Suprapubic skin (tissue), 4 donors: ENCODE results near the gene CCM2L. TPM values are rescaled to one million over a fixed set of nuclear protein-coding genes. Genes with fewer than 3 reads are reported as not detected.

Experiments
- DNase-seq, 2 donors: peaks; one replicate each; pipeline ENCODE4 v3.0.0-alpha.2; 2019; ENCODE audit warnings: low spot score in 2 of 2
- H3K27ac ChIP-seq: fragments of 200-600 bp; sonication (generic); one replicate; pipeline ENCODE4 v1.5.1; 2019
- H3K27me3 ChIP-seq: fragments of 200-600 bp; sonication (generic); one replicate; pipeline ENCODE4 v1.5.1; 2019
- H3K36me3 ChIP-seq: fragments of 200-600 bp; sonication (generic); one replicate; pipeline ENCODE4 v1.5.1; 2019
- H3K4me1 ChIP-seq: fragments of 200-600 bp; sonication (generic); one replicate; pipeline ENCODE4 v1.5.1; 2019
- H3K4me3 ChIP-seq: fragments of 200-600 bp; sonication (generic); one replicate; pipeline ENCODE4 v1.5.1; 2019; ENCODE audit warnings: mild to moderate bottlenecking
- H3K9me3 ChIP-seq: fragments of 200-600 bp; sonication (generic); one replicate; pipeline ENCODE4 v1.5.1; 2019
- EP300 ChIP-seq: sonication (generic); formaldehyde crosslinking; IDR thresholded peaks from one replicate; pipeline ENCODE4 v1.6.1; 2017; ENCODE audit warnings: antibody characterized with exemption
- POLR2A ChIP-seq, 2 donors: fragments of 450-650 bp; IDR thresholded peaks; one replicate each; pipeline ENCODE4 v1.6.1; 2017; ENCODE audit warnings: antibody characterized with exemption in 2 of 2, mild to moderate bottlenecking in 2 of 2, moderate library complexity in 2 of 2
- POLR2AphosphoS5 ChIP-seq, 3 donors: sonication (generic); formaldehyde crosslinking; IDR thresholded peaks; one replicate each; pipeline ENCODE4 v1.6.1; 2017; ENCODE audit warnings: antibody characterized with exemption in 3 of 3
- WGBS: methylation state at CpG from one replicate; pipeline ENCODE4 v1.1.5; 2018; 5-methylcytosine and 5-hydroxymethylcytosine counted together
- total RNA-seq, 4 donors: library from RNA; depleted of rRNA; stranded (reverse); fragments of >200 nt; gene quantifications; one replicate each; pipeline ENCODE4 v1.1.0, GENCODE V29; 2016
- TF ChIP-seq, protein P1 (sequence below), 2 donors: fragments of 200-600 bp in 1 of 2; fragments of 450-650 bp in 1 of 2; sonication (generic) in 1 of 2; IDR thresholded peaks; one replicate each; pipeline ENCODE4 v1.5.1; 2016 to 2019; ENCODE audit warnings: antibody characterized with exemption in 2 of 2, mild to moderate bottlenecking in 1 of 2, moderate library complexity in 1 of 2

The CCM2L gene
- total RNA-seq, 4 donors from 2014 or later, result 0.62 to 3.4 (median 1.4) TPM

DNA sequence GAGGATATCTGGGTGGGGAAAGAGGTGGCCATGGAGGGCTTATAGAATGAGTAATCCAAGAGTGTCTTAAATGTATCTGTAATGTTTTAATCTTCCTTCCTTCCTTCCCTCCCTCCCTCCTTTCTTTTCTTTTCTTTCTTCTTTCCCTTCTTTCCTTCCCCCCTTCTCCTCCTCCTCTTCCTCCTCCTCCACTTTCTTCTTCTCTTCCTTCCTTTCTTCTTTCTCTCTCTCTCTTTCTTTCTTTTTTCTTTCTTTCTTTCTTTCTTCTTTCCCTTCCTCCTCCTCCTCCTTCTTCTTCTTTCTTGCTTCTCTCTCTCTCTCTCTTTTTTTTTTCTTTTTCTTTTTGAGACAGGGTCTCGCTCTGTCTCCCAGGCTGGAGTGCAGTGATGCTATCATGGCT lies 49.0 kb downstream of the CCM2L start:
- no peak overlapping the region for H3K27ac ChIP-seq
- WGBS, result 92% methylated on average over 1 of the region's 1 CpG
- no peak for DNase-seq
- H3K36me3 ChIP-seq, result no peaks in the 10 kb centered on the region
- no peaks in the 10 kb centered on the region for H3K4me1 ChIP-seq
- no peak for TF ChIP-seq EP300
- TF ChIP-seq, protein P1, sequence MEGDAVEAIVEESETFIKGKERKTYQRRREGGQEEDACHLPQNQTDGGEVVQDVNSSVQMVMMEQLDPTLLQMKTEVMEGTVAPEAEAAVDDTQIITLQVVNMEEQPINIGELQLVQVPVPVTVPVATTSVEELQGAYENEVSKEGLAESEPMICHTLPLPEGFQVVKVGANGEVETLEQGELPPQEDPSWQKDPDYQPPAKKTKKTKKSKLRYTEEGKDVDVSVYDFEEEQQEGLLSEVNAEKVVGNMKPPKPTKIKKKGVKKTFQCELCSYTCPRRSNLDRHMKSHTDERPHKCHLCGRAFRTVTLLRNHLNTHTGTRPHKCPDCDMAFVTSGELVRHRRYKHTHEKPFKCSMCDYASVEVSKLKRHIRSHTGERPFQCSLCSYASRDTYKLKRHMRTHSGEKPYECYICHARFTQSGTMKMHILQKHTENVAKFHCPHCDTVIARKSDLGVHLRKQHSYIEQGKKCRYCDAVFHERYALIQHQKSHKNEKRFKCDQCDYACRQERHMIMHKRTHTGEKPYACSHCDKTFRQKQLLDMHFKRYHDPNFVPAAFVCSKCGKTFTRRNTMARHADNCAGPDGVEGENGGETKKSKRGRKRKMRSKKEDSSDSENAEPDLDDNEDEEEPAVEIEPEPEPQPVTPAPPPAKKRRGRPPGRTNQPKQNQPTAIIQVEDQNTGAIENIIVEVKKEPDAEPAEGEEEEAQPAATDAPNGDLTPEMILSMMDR (IDR thresholded peaks at IDR 0.05), result no peak
- no peak for TF ChIP-seq POLR2A (IDR thresholded peaks at IDR 0.05)
- no peak for TF ChIP-seq POLR2AphosphoS5 (IDR thresholded peaks at IDR 0.05)
- H3K9me3 ChIP-seq, result no peaks in the 10 kb centered on the region
- peaks cover 60% of the 10 kb centered on the region for H3K27me3 ChIP-seq
- no peak overlapping the region for H3K4me3 ChIP-seq

DNA sequence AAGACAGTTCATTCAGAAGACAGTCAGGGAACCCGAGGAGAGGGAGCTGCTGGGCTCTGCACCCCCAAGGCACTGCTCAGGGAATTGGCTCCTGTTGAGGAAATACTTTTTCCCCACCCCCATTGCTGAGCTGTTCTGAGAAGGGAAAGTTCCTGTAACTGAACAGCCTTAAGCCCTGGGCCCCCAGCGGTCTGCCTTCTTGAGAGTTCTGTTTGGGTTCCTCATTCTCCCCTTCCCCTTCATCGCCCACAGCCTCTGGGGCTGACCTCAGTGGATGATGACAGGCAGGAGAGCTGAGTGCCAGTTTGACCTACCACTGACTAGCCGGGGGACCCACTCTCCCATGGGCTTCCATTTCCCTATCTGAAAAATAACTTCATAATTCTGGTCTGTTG lies 52.5 kb downstream of the CCM2L start:
- TF ChIP-seq POLR2A (IDR thresholded peaks at IDR 0.05) (no peak), EP300 (no peak), POLR2AphosphoS5 (IDR thresholded peaks at IDR 0.05) (no peak)
- TF ChIP-seq, protein P1 (IDR thresholded peaks at IDR 0.05), result no peak
- peaks cover 40% of the 10 kb centered on the region for H3K27me3 ChIP-seq
- DNase-seq, result no peak
- no peak overlapping the region for H3K27ac ChIP-seq
- H3K4me1 ChIP-seq, result no peaks in the 10 kb centered on the region
- WGBS, result 57% methylated on average over 4 of the region's 4 CpGs
- no peaks in the 10 kb centered on the region for H3K9me3 ChIP-seq
- H3K4me3 ChIP-seq, result no peak overlapping the region
- H3K36me3 ChIP-seq, result no peaks in the 10 kb centered on the region

DNA sequence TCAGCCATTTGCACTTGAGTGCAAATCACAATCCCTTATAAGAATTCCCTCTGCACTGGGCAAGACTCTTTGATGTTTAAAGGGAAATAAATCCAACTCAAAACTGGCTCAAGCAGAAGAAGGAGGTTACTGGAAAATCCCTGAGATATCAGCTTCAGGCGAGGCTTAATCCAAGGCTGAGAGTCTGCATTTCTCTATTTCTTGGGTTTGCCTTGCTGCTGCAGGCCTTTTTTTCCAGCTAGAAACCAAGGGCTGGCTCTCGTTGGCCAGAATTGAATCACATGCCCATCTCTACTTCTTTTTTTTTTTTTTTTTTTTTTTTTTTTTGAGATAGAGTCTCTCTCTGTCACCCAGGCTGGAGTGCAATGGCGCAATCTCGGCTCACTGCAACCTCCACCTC lies 53.5 kb downstream of the CCM2L start:
- H3K27ac ChIP-seq, result no peak overlapping the region
- no peak overlapping the region for H3K4me3 ChIP-seq
- peaks cover 32% of the 10 kb centered on the region for H3K27me3 ChIP-seq
- no peak for DNase-seq
- TF ChIP-seq EP300, result no peak
- TF ChIP-seq POLR2A (IDR thresholded peaks at IDR 0.05), result no peak
- TF ChIP-seq POLR2AphosphoS5 (IDR thresholded peaks at IDR 0.05), result no peak
- TF ChIP-seq, protein P1 (IDR thresholded peaks at IDR 0.05), result no peak
- WGBS, result 46% methylated on average over 4 of the region's 4 CpGs
- no peaks in the 10 kb centered on the region for H3K9me3 ChIP-seq
- no peaks in the 10 kb centered on the region for H3K4me1 ChIP-seq
- no peaks in the 10 kb centered on the region for H3K36me3 ChIP-seq

DNA sequence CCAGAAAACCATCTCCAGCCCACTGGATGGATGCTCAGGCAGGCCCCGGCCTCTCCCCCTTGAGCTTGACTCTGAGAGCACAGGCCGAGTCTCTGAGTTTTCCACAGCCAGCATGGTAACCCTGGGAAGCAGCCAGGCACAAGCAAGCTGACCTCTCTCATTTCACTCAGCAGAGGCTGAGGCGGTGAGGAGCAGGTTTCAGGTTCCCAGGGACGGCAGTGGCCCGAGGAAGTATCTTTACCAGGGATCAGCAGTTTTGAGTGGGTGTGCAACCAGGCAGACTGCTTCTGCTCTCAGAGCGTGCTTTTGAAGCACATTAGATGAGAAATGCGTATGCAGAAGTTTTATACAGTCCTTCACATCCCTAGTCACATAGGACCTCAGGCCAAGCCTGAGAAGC lies 54.4 kb downstream of the CCM2L start:
- 85% methylated on average over 7 of the region's 7 CpGs for WGBS
- Histone ChIP-seq H3K36me3 (no peaks in the 10 kb centered on the region), H3K4me3 (no peak overlapping the region), H3K4me1 (no peaks in the 10 kb centered on the region), H3K27me3 (peaks cover 28% of the 10 kb centered on the region), H3K27ac (no peak overlapping the region), H3K9me3 (no peaks in the 10 kb centered on the region)
- no peak for TF ChIP-seq POLR2A (IDR thresholded peaks at IDR 0.05)
- no peak for TF ChIP-seq POLR2AphosphoS5 (IDR thresholded peaks at IDR 0.05)
- TF ChIP-seq EP300, result no peak
- TF ChIP-seq, protein P1 (IDR thresholded peaks at IDR 0.05), result no peak
- DNase-seq, result no peak

DNA sequence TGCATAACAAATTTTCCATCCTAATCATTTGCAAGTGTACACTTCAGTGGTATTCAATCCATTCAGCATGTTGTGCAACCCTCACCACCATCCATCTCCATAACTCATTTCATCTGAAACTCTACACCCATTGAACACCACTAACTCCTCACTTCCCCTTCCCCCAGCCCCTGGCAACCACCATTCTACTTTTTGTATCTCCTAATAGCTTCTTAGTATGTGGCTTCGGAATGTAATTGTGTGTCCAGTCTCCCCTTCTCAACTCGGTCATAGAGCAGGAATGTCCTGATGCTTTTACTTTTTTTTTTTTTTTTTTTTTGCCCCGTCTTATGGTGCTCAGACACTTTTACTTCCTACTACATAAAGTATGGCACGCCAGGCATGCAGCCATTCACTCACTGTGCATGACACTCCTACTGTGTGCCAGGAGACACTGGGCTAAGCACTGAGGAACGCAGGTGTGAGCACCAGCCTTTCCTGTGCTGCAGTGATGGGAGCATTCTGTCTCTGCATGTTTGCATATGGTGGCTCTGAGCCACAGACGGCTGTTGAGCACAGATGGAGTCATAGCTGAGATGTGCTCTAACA lies 57.1 kb downstream of the CCM2L start:
- 52% methylated on average over 6 of the region's 6 CpGs for WGBS
- TF ChIP-seq, protein P1 (IDR thresholded peaks at IDR 0.05), result no peak
- TF ChIP-seq EP300 (no peak), POLR2A (IDR thresholded peaks at IDR 0.05) (no peak), POLR2AphosphoS5 (IDR thresholded peaks at IDR 0.05) (no peak)
- no peaks in the 10 kb centered on the region for H3K9me3 ChIP-seq
- H3K4me3 ChIP-seq, result no peak overlapping the region
- no peaks in the 10 kb centered on the region for H3K4me1 ChIP-seq
- no peak overlapping the region for H3K27ac ChIP-seq
- no peaks in the 10 kb centered on the region for H3K36me3 ChIP-seq
- H3K27me3 ChIP-seq, result peaks cover 14% of the 10 kb centered on the region
- DNase-seq, result no peak
